ENCODE results near the gene NHLRC1. TPM values are rescaled to one million over a fixed set of nuclear protein-coding genes. Genes with fewer than 3 reads are reported as not detected.

Gene NHLRC1
- not detected in 2 replicates for total RNA-seq (2014; rRNA removed; shearing (Covaris generic); ENCODE audit: low replicate concordance)

- no peak within 1 kb of the TSS for H3K27ac ChIP-seq (ENCODE audit: low read length)
- H3K9me3 ChIP-seq (ENCODE audit: low read length) = no peaks in the 10 kb centered on the region
- H3K9ac ChIP-seq (ENCODE audit: low read length) = no peak within 1 kb of the TSS
- H2AFZ ChIP-seq (ENCODE audit: low read length) = no peak within 1 kb of the TSS
- DNase-seq = no peak
- no peak within 1 kb of the TSS for H3K4me3 ChIP-seq (ENCODE audit: low read length)
- no peaks in the 10 kb centered on the region for H3K4me1 ChIP-seq (ENCODE audit: low read length)
- no peaks in the 10 kb centered on the region for H3K79me2 ChIP-seq (ENCODE audit: low read length)
- H3K36me3 ChIP-seq (ENCODE audit: insufficient read depth, low read length) = no peaks in the 10 kb centered on the region
- no peaks in the 10 kb centered on the region for H3K9me2 ChIP-seq (replicated peaks; ENCODE audit: insufficient read depth, low read length)
- no peaks in the 10 kb centered on the region for H3K27me3 ChIP-seq (ENCODE audit: low read length)
- H3K4me2 ChIP-seq (ENCODE audit: low read depth, low read length, poor library complexity, severe bottlenecking) = no peak within 1 kb of the TSS
- no peaks in the 10 kb centered on the region for H4K20me1 ChIP-seq (ENCODE audit: insufficient read depth, low read depth, low read length)
Observed at GRCh38 chr6:18122128-18123093, at the start of gene NHLRC1. TSS of gene NHLRC1 (minus strand) at chr6:18122677. CDS start at chr6:18122606, 71 bp downstream.

- Histone ChIP-seq H3K4me2 (ENCODE audit: low read depth, low read length, poor library complexity, severe bottlenecking) (no peak overlapping the region), H3K36me3 (ENCODE audit: insufficient read depth, low read length) (peaks cover 46% of the 10 kb centered on the region), H3K9me3 (ENCODE audit: low read length) (peaks cover 4% of the 10 kb centered on the region; the same call in 1 of the 2 replicates), H3K4me1 (ENCODE audit: low read length) (no peaks in the 10 kb centered on the region), H3K79me2 (ENCODE audit: low read length) (peaks cover 21% of the 10 kb centered on the region), H3K9me2 (replicated peaks; ENCODE audit: insufficient read depth, low read length) (no peaks in the 10 kb centered on the region), H2AFZ (ENCODE audit: low read length) (no peak overlapping the region), H3K27me3 (ENCODE audit: low read length) (no peaks in the 10 kb centered on the region), H3K9ac (ENCODE audit: low read length) (no peak overlapping the region), H3K4me3 (ENCODE audit: low read length) (no peak overlapping the region), H3K27ac (ENCODE audit: low read length) (no peak overlapping the region), H4K20me1 (ENCODE audit: insufficient read depth, low read depth, low read length) (no peaks in the 10 kb centered on the region)
- no peak for DNase-seq
Observed at GRCh38 chr6:18171871-18172270, 49.4 kb upstream of the NHLRC1 start.

- Histone ChIP-seq H3K9ac (ENCODE audit: low read length) (no peak overlapping the region), H3K79me2 (ENCODE audit: low read length) (no peaks in the 10 kb centered on the region; the same call in 1 of the 2 replicates), H3K9me3 (ENCODE audit: low read length) (peaks cover 4% of the 10 kb centered on the region; the same call in 1 of the 2 replicates), H3K36me3 (ENCODE audit: insufficient read depth, low read length) (peaks cover 52% of the 10 kb centered on the region), H2AFZ (ENCODE audit: low read length) (no peak overlapping the region), H3K27me3 (ENCODE audit: low read length) (no peaks in the 10 kb centered on the region), H3K4me2 (ENCODE audit: low read depth, low read length, poor library complexity, severe bottlenecking) (no peak overlapping the region), H4K20me1 (ENCODE audit: insufficient read depth, low read depth, low read length) (no peaks in the 10 kb centered on the region), H3K4me1 (ENCODE audit: low read length) (no peaks in the 10 kb centered on the region), H3K27ac (ENCODE audit: low read length) (no peak overlapping the region), H3K9me2 (replicated peaks; ENCODE audit: insufficient read depth, low read length) (no peaks in the 10 kb centered on the region), H3K4me3 (ENCODE audit: low read length) (no peak overlapping the region)
- DNase-seq = no peak
Observed at GRCh38 chr6:18168264-18168663, 45.8 kb upstream of the NHLRC1 start.

- no peaks in the 10 kb centered on the region for H3K27me3 ChIP-seq (ENCODE audit: low read length)
- no peak overlapping the region for H3K4me3 ChIP-seq (ENCODE audit: low read length)
- H3K9me3 ChIP-seq (ENCODE audit: low read length) = peaks cover 4% of the 10 kb centered on the region; the same call in 1 of the 2 replicates
- H3K9me2 ChIP-seq (replicated peaks; ENCODE audit: insufficient read depth, low read length) = no peaks in the 10 kb centered on the region
- H3K79me2 ChIP-seq (ENCODE audit: low read length) = no peaks in the 10 kb centered on the region
- H3K4me2 ChIP-seq (ENCODE audit: low read depth, low read length, poor library complexity, severe bottlenecking) = no peak overlapping the region
- H3K9ac ChIP-seq (ENCODE audit: low read length) = no peak overlapping the region
- DNase-seq = no peak
- no peaks in the 10 kb centered on the region for H3K4me1 ChIP-seq (ENCODE audit: low read length)
- no peaks in the 10 kb centered on the region for H4K20me1 ChIP-seq (ENCODE audit: insufficient read depth, low read depth, low read length)
- H2AFZ ChIP-seq (ENCODE audit: low read length) = no peak overlapping the region
- H3K36me3 ChIP-seq (ENCODE audit: insufficient read depth, low read length) = peaks cover 51% of the 10 kb centered on the region
- no peak overlapping the region for H3K27ac ChIP-seq (ENCODE audit: low read length)
Observed at GRCh38 chr6:18166312-18167036, 44.0 kb upstream of the NHLRC1 start.

GRCh38 chr6:18165751-18166150 is 43.3 kb upstream of the NHLRC1 start:
- Histone ChIP-seq H4K20me1 (ENCODE audit: insufficient read depth, low read depth, low read length) (no peaks in the 10 kb centered on the region), H3K9ac (ENCODE audit: low read length) (no peak overlapping the region), H3K4me3 (ENCODE audit: low read length) (no peak overlapping the region), H3K9me2 (replicated peaks; ENCODE audit: insufficient read depth, low read length) (no peaks in the 10 kb centered on the region), H3K4me1 (ENCODE audit: low read length) (no peaks in the 10 kb centered on the region), H2AFZ (ENCODE audit: low read length) (no peak overlapping the region), H3K36me3 (ENCODE audit: insufficient read depth, low read length) (peaks cover 56% of the 10 kb centered on the region), H3K9me3 (ENCODE audit: low read length) (peaks cover 4% of the 10 kb centered on the region; the same call in 1 of the 2 replicates), H3K27me3 (ENCODE audit: low read length) (no peaks in the 10 kb centered on the region), H3K79me2 (ENCODE audit: low read length) (no peaks in the 10 kb centered on the region), H3K27ac (ENCODE audit: low read length) (no peak overlapping the region), H3K4me2 (ENCODE audit: low read depth, low read length, poor library complexity, severe bottlenecking) (no peak overlapping the region)
- DNase-seq = no peak

- no peaks in the 10 kb centered on the region for H3K9me2 ChIP-seq (replicated peaks; ENCODE audit: insufficient read depth, low read length)
- H3K36me3 ChIP-seq (ENCODE audit: insufficient read depth, low read length) = peaks cover 53% of the 10 kb centered on the region
- no peaks in the 10 kb centered on the region for H3K27me3 ChIP-seq (ENCODE audit: low read length)
- H3K79me2 ChIP-seq (ENCODE audit: low read length) = peaks cover 3% of the 10 kb centered on the region; the same call in 1 of the 2 replicates
- H2AFZ ChIP-seq (ENCODE audit: low read length) = no peak overlapping the region
- H3K4me2 ChIP-seq (ENCODE audit: low read depth, low read length, poor library complexity, severe bottlenecking) = no peak overlapping the region
- H3K4me1 ChIP-seq (ENCODE audit: low read length) = no peaks in the 10 kb centered on the region
- H4K20me1 ChIP-seq (ENCODE audit: insufficient read depth, low read depth, low read length) = no peaks in the 10 kb centered on the region
- no peak for DNase-seq
- no peaks in the 10 kb centered on the region for H3K9me3 ChIP-seq (ENCODE audit: low read length)
- no peak overlapping the region for H3K4me3 ChIP-seq (ENCODE audit: low read length)
- no peak overlapping the region for H3K9ac ChIP-seq (ENCODE audit: low read length)
- H3K27ac ChIP-seq (ENCODE audit: low read length) = no peak overlapping the region
Observed at GRCh38 chr6:18162401-18162800, 39.9 kb upstream of the NHLRC1 start.

GRCh38 chr6:18161431-18161830 is 39.0 kb upstream of the NHLRC1 start:
- H3K4me1 ChIP-seq (ENCODE audit: low read length) = peaks cover 4% of the 10 kb centered on the region
- no peaks in the 10 kb centered on the region for H3K27me3 ChIP-seq (ENCODE audit: low read length)
- H2AFZ ChIP-seq (ENCODE audit: low read length) = no peak overlapping the region
- no peak overlapping the region for H3K4me2 ChIP-seq (ENCODE audit: low read depth, low read length, poor library complexity, severe bottlenecking)
- no peak overlapping the region for H3K4me3 ChIP-seq (ENCODE audit: low read length)
- H4K20me1 ChIP-seq (ENCODE audit: insufficient read depth, low read depth, low read length) = no peaks in the 10 kb centered on the region
- DNase-seq = no peak
- H3K79me2 ChIP-seq (ENCODE audit: low read length) = peaks cover 6% of the 10 kb centered on the region
- H3K9me3 ChIP-seq (ENCODE audit: low read length) = no peaks in the 10 kb centered on the region
- no peak overlapping the region for H3K9ac ChIP-seq (ENCODE audit: low read length)
- no peak overlapping the region for H3K27ac ChIP-seq (ENCODE audit: low read length)
- H3K36me3 ChIP-seq (ENCODE audit: insufficient read depth, low read length) = peaks cover 44% of the 10 kb centered on the region; the same call in 1 of the 2 replicates
- no peaks in the 10 kb centered on the region for H3K9me2 ChIP-seq (replicated peaks; ENCODE audit: insufficient read depth, low read length)

- H3K36me3 ChIP-seq (ENCODE audit: insufficient read depth, low read length) = peaks cover 38% of the 10 kb centered on the region; the same call in 1 of the 2 replicates
Observed at GRCh38 chr6:18160911-18161310, 38.4 kb upstream of the NHLRC1 start.

More at GRCh38 chr6:18160911-18161310, 38.4 kb upstream of the NHLRC1 start:
- peaks cover 9% of the 10 kb centered on the region for H3K79me2 ChIP-seq (ENCODE audit: low read length)
- no peak overlapping the region for H3K4me2 ChIP-seq (ENCODE audit: low read depth, low read length, poor library complexity, severe bottlenecking)
- H4K20me1 ChIP-seq (ENCODE audit: insufficient read depth, low read depth, low read length) = no peaks in the 10 kb centered on the region
- DNase-seq = no peak
- H3K9me3 ChIP-seq (ENCODE audit: low read length) = no peaks in the 10 kb centered on the region
- H3K4me1 ChIP-seq (ENCODE audit: low read length) = peaks cover 9% of the 10 kb centered on the region
- H3K27me3 ChIP-seq (ENCODE audit: low read length) = no peaks in the 10 kb centered on the region
- no peak overlapping the region for H3K4me3 ChIP-seq (ENCODE audit: low read length)
- H3K27ac ChIP-seq (ENCODE audit: low read length) = no peak overlapping the region
- H3K9me2 ChIP-seq (replicated peaks; ENCODE audit: insufficient read depth, low read length) = no peaks in the 10 kb centered on the region
- no peak overlapping the region for H2AFZ ChIP-seq (ENCODE audit: low read length)
- H3K9ac ChIP-seq (ENCODE audit: low read length) = no peak overlapping the region

All from Karpas-422 (cell line).